CD4-positive, CD25-positive, alpha-beta regulatory T cell (primary cell): ENCODE measurements around the gene CD22. TPM values are rescaled to one million over a fixed set of nuclear protein-coding genes. Genes with fewer than 3 reads are reported as not detected.

Experiments
- ATAC-seq, 2 donors: fragments of 150-1000 bp; cut with Tn5 transposase; one replicate each; pipeline ENCODE4 v1.10.0; 2021; ENCODE audit warnings: low read depth in 2 of 2, moderate number of reproducible peaks in 2 of 2, moderate library complexity in 1 of 2
- DNase-seq, 3 donors: peaks; one replicate each; pipeline versions ENCODE4 v3.0.0 to v3.0.0-alpha.2; 2012 to 2022; ENCODE audit warnings: mixed read lengths in 1 of 3
- H3K27ac ChIP-seq: one replicate; pipeline ENCODE4 v1.7.0; 2013; ENCODE audit warnings: mild to moderate bottlenecking, low read length; ENCODE audit not compliant: insufficient read depth, poor library complexity, severe bottlenecking
- H3K27me3 ChIP-seq: one replicate; pipeline ENCODE4 v1.7.0; 2013; ENCODE audit warnings: low read length; ENCODE audit not compliant: control insufficient read depth, insufficient read depth
- H3K36me3 ChIP-seq: one replicate; pipeline ENCODE4 v1.7.0; 2013; ENCODE audit warnings: mild to moderate bottlenecking, low read length, moderate library complexity; ENCODE audit not compliant: control insufficient read depth, insufficient read depth
- H3K4me1 ChIP-seq: 2 replicates; pipeline ENCODE4 v1.7.0; 2013; ENCODE audit warnings: mild to moderate bottlenecking, low read length; ENCODE audit not compliant: insufficient read depth, control insufficient read depth, poor library complexity, severe bottlenecking
- H3K4me3 ChIP-seq: one replicate; pipeline ENCODE4 v1.7.0; 2013; ENCODE audit warnings: low read depth, mild to moderate bottlenecking, low read length, moderate library complexity
- H3K9me3 ChIP-seq, 2 experiments: 1 replicate in 1 of 2; 2 replicates in 1 of 2; pipeline ENCODE4 v1.7.0; 2013; ENCODE audit warnings: low read length in 2 of 2, mild to moderate bottlenecking in 1 of 2, moderate library complexity in 1 of 2; ENCODE audit not compliant: control insufficient read depth in 2 of 2
- H3K27ac Mint-ChIP-seq, 3 donors: one replicate each; pipeline ENCODE4 v1.8.0; 2020 to 2022; ENCODE audit warnings: mild to moderate bottlenecking in 3 of 3, mixed read lengths in 3 of 3, moderate library complexity in 2 of 3
- H3K27me3 Mint-ChIP-seq: one replicate; pipeline ENCODE4 v1.8.0; 2022; ENCODE audit warnings: mild to moderate bottlenecking, mixed read lengths
- H3K36me3 Mint-ChIP-seq: one replicate; pipeline ENCODE4 v1.8.0; 2020; ENCODE audit warnings: mixed read lengths
- H3K4me1 Mint-ChIP-seq, 4 donors: one replicate each; pipeline ENCODE4 v1.8.0; 2020 to 2022; ENCODE audit warnings: mixed read lengths in 4 of 4, mild to moderate bottlenecking in 1 of 4
- H3K4me3 Mint-ChIP-seq, 4 donors: one replicate each; pipeline ENCODE4 v1.8.0; 2020 to 2022; ENCODE audit warnings: mild to moderate bottlenecking in 4 of 4, mixed read lengths in 4 of 4, moderate library complexity in 3 of 4
- H3K9me3 Mint-ChIP-seq, 7 donors: one replicate each; pipeline ENCODE4 v1.8.0; 2020 to 2022; ENCODE audit warnings: mixed read lengths in 7 of 7, mild to moderate bottlenecking in 3 of 7, moderate library complexity in 2 of 7
- polyA plus RNA-seq, 4 donors: library from polyadenylated mRNA; unstranded; fragments of 300-500 nt; fragmentation: Illumina TruSeq; gene quantifications; one replicate each; pipeline ENCODE4 v1.2.3, GENCODE V29; 2021
- total RNA-seq: library from RNA; stranded (reverse); gene quantifications from one replicate; pipeline ENCODE4 v1.2.3, GENCODE V29; 2022

CD22 gene
- total and polyA plus RNA-seq, 5 donors from 2014 or later: 0.15 to 3.3 (median 1.1) TPM; not detected in 1

- H3K36me3 ChIP-seq: no peaks in the 10 kb centered on the region
- H3K4me1 Mint-ChIP-seq: peaks cover 0 to 8% (median 4%) of the 10 kb centered on the region in 4 donors
- H3K27ac ChIP-seq: no peak overlapping the region
- no peak overlapping the region for H3K4me3 ChIP-seq
- no peak for DNase-seq
- no peaks in the 10 kb centered on the region for H3K27me3 ChIP-seq
- no peak overlapping the region for H3K27ac Mint-ChIP-seq
- H3K9me3 ChIP-seq: no peaks in the 10 kb centered on the region
- no peak overlapping the region for H3K4me3 Mint-ChIP-seq
- peaks cover 11% of the 10 kb centered on the region for H3K4me1 ChIP-seq
- ATAC-seq: no peak
- no peaks in the 10 kb centered on the region for H3K27me3 Mint-ChIP-seq
- H3K36me3 Mint-ChIP-seq: no peaks in the 10 kb centered on the region
- no peaks in the 10 kb centered on the region for H3K9me3 Mint-ChIP-seq
Observed at GRCh38 chr19:35296644-35297514, 32.1 kb upstream of the CD22 start.

- Histone ChIP-seq H3K4me3 (no peak overlapping the region), H3K4me1 (peaks cover 11% of the 10 kb centered on the region), H3K27me3 (no peaks in the 10 kb centered on the region), H3K27ac (no peak overlapping the region), H3K36me3 (no peaks in the 10 kb centered on the region), H3K9me3 (no peaks in the 10 kb centered on the region)
- no peaks in the 10 kb centered on the region for H3K27me3 Mint-ChIP-seq
- H3K4me3 Mint-ChIP-seq: no peak overlapping the region
- no peak overlapping the region for H3K27ac Mint-ChIP-seq
- DNase-seq: no peak
- H3K36me3 Mint-ChIP-seq: no peaks in the 10 kb centered on the region
- ATAC-seq: no peak
- H3K9me3 Mint-ChIP-seq: no peaks in the 10 kb centered on the region
- H3K4me1 Mint-ChIP-seq: peaks cover 0 to 8% (median 4%) of the 10 kb centered on the region in 4 donors
Observed at GRCh38 chr19:35297515-35297848, 31.5 kb upstream of the CD22 start.

- Mint-ChIP-seq H3K4me1 (peaks cover 0 to 8% (median 4%) of the 10 kb centered on the region in 4 donors), H3K9me3 (no peaks in the 10 kb centered on the region), H3K4me3 (no peak overlapping the region), H3K27me3 (no peaks in the 10 kb centered on the region), H3K36me3 (no peaks in the 10 kb centered on the region), H3K27ac (no peak overlapping the region)
- no peaks in the 10 kb centered on the region for H3K36me3 ChIP-seq
- H3K4me3 ChIP-seq: no peak overlapping the region
- ATAC-seq (no peak), DNase-seq (no peak)
- no peaks in the 10 kb centered on the region for H3K9me3 ChIP-seq
- no peak overlapping the region for H3K27ac ChIP-seq
- H3K27me3 ChIP-seq: no peaks in the 10 kb centered on the region
- H3K4me1 ChIP-seq: peaks cover 11% of the 10 kb centered on the region
Observed at GRCh38 chr19:35297922-35298321, 31.1 kb upstream of the CD22 start.

GRCh38 chr19:35298561-35298972, 30.4 kb upstream of the CD22 start:
- Mint-ChIP-seq H3K27ac (no peak overlapping the region), H3K9me3 (no peaks in the 10 kb centered on the region), H3K36me3 (no peaks in the 10 kb centered on the region), H3K27me3 (no peaks in the 10 kb centered on the region), H3K4me1 (peaks cover 0 to 8% (median 3%) of the 10 kb centered on the region in 4 donors), H3K4me3 (no peak overlapping the region)
- no peak for ATAC-seq
- H3K4me3 ChIP-seq: no peak overlapping the region
- no peaks in the 10 kb centered on the region for H3K9me3 ChIP-seq
- no peaks in the 10 kb centered on the region for H3K27me3 ChIP-seq
- peaks cover 11% of the 10 kb centered on the region for H3K4me1 ChIP-seq
- DNase-seq: no peak
- no peaks in the 10 kb centered on the region for H3K36me3 ChIP-seq
- no peak overlapping the region for H3K27ac ChIP-seq

GRCh38 chr19:35299523-35300338, 29.3 kb upstream of the CD22 start:
- peaks cover 11% of the 10 kb centered on the region for H3K4me1 ChIP-seq
- Mint-ChIP-seq H3K27me3 (no peaks in the 10 kb centered on the region), H3K4me1 (peaks cover 0 to 8% (median 3%) of the 10 kb centered on the region in 4 donors), H3K36me3 (no peaks in the 10 kb centered on the region), H3K9me3 (no peaks in the 10 kb centered on the region), H3K4me3 (no peak overlapping the region), H3K27ac (no peak overlapping the region)
- DNase-seq (no peak), ATAC-seq (no peak)
- H3K4me3 ChIP-seq: no peak overlapping the region
- no peak overlapping the region for H3K27ac ChIP-seq
- no peaks in the 10 kb centered on the region for H3K27me3 ChIP-seq
- no peaks in the 10 kb centered on the region for H3K9me3 ChIP-seq
- H3K36me3 ChIP-seq: no peaks in the 10 kb centered on the region

GRCh38 chr19:35300339-35300649, 28.7 kb upstream of the CD22 start:
- Histone ChIP-seq H3K9me3 (no peaks in the 10 kb centered on the region), H3K4me1 (peaks cover 11% of the 10 kb centered on the region), H3K27ac (no peak overlapping the region), H3K27me3 (no peaks in the 10 kb centered on the region), H3K36me3 (no peaks in the 10 kb centered on the region), H3K4me3 (no peak overlapping the region)
- ATAC-seq (no peak), DNase-seq (no peak)
- no peak overlapping the region for H3K4me3 Mint-ChIP-seq
- no peak overlapping the region for H3K27ac Mint-ChIP-seq
- no peaks in the 10 kb centered on the region for H3K36me3 Mint-ChIP-seq
- no peaks in the 10 kb centered on the region for H3K27me3 Mint-ChIP-seq
- H3K4me1 Mint-ChIP-seq: peaks cover 0 to 8% (median 3%) of the 10 kb centered on the region in 4 donors
- H3K9me3 Mint-ChIP-seq: peaks cover 0 to 1% (median 0%) of the 10 kb centered on the region in 7 donors

GRCh38 chr19:35301961-35302360, 27.0 kb upstream of the CD22 start:
- Mint-ChIP-seq H3K27ac (no peak overlapping the region), H3K4me3 (no peak overlapping the region), H3K36me3 (no peaks in the 10 kb centered on the region), H3K4me1 (no peaks in the 10 kb centered on the region), H3K9me3 (peaks cover 0 to 1% (median 0%) of the 10 kb centered on the region in 7 donors), H3K27me3 (no peaks in the 10 kb centered on the region)
- no peak overlapping the region for H3K27ac ChIP-seq
- H3K9me3 ChIP-seq: no peaks in the 10 kb centered on the region
- no peaks in the 10 kb centered on the region for H3K36me3 ChIP-seq
- H3K4me1 ChIP-seq: no peaks in the 10 kb centered on the region
- DNase-seq (no peak), ATAC-seq (no peak)
- H3K4me3 ChIP-seq: no peak overlapping the region
- no peaks in the 10 kb centered on the region for H3K27me3 ChIP-seq
